ENCODE data around the gene CAMKMT. TPM values are rescaled to one million over a fixed set of nuclear protein-coding genes. Genes with fewer than 3 reads are reported as not detected.

The CAMKMT gene
- total RNA-seq, 1 experiment from 2014 or later: 2.7 TPM

- ChIA-PET CTCF (no interaction called here), POLR2A (ENCODE audit: unreplicated experiment) (no interaction called here)
- H2AFZ ChIP-seq (ENCODE audit: low read length): no peak overlapping the region
- H3K36me3 ChIP-seq (ENCODE audit: low read depth, low read length): no peaks in the 10 kb centered on the region
- DNase-seq (no peak), ATAC-seq (no peak)
- H3K9me2 ChIP-seq (replicated peaks; ENCODE audit: low read length): no peaks in the 10 kb centered on the region
- TF ChIP-seq CTCF (conservative IDR thresholded peaks at IDR 0.05; ENCODE audit: low read depth, low read length): no peak
- no peak for TF ChIP-seq EZH2 (IDR thresholded peaks at IDR 0.05; ENCODE audit: low read length, unreplicated experiment)
- no peak for TF ChIP-seq EZH2phosphoT487 (IDR thresholded peaks at IDR 0.05; ENCODE audit: borderline replicate concordance, low read length)
- H3K27ac ChIP-seq (ENCODE audit: low read length): no peak overlapping the region
- H3K4me2 ChIP-seq (ENCODE audit: low read length): no peak overlapping the region
- H3K27me3 ChIP-seq (ENCODE audit: low read length): no peaks in the 10 kb centered on the region
- BruUV-seq (replicated peaks): no TSS peak
- H3K79me2 ChIP-seq (ENCODE audit: low read length): no peaks in the 10 kb centered on the region
- intact Hi-C loops (cut with micrococcal nuclease): no loop called here
- H3K9ac ChIP-seq (ENCODE audit: low read length): no peak overlapping the region
- peaks cover 9% of the 10 kb centered on the region for H3K4me1 ChIP-seq (ENCODE audit: insufficient read depth, low read length)
- H4K20me1 ChIP-seq (ENCODE audit: low read length): no peaks in the 10 kb centered on the region
- no peaks in the 10 kb centered on the region for H3K9me3 ChIP-seq (ENCODE audit: low read length)
- no peaks in the 10 kb centered on the region for H3F3A ChIP-seq (ENCODE audit: low read length, unreplicated experiment)
- H3K4me3 ChIP-seq (ENCODE audit: low read length): no peak overlapping the region
These were observed 401.6 kb downstream of the CAMKMT start for GRCh38 chr2:44763275-44763782.

GRCh38 chr2:44766220-44766619, 404.5 kb downstream of the CAMKMT start:
- no peaks in the 10 kb centered on the region for H3K9me3 ChIP-seq (ENCODE audit: low read length)
- no peak overlapping the region for H2AFZ ChIP-seq (ENCODE audit: low read length)
- ChIA-PET POLR2A (ENCODE audit: unreplicated experiment) (no interaction called here), CTCF (no interaction called here)
- H3K36me3 ChIP-seq (ENCODE audit: low read depth, low read length): no peaks in the 10 kb centered on the region
- H4K20me1 ChIP-seq (ENCODE audit: low read length): no peaks in the 10 kb centered on the region
- H3K79me2 ChIP-seq (ENCODE audit: low read length): no peaks in the 10 kb centered on the region
- no peak overlapping the region for H3K27ac ChIP-seq (ENCODE audit: low read length)
- no peak overlapping the region for H3K9ac ChIP-seq (ENCODE audit: low read length)
- BruUV-seq (replicated peaks): no TSS peak
- H3K4me3 ChIP-seq (ENCODE audit: low read length): no peak overlapping the region
- no peaks in the 10 kb centered on the region for H3K27me3 ChIP-seq (ENCODE audit: low read length)
- H3F3A ChIP-seq (ENCODE audit: low read length, unreplicated experiment): no peaks in the 10 kb centered on the region
- intact Hi-C loops (cut with micrococcal nuclease): no loop called here
- DNase-seq (no peak), ATAC-seq (no peak)
- no peak overlapping the region for H3K4me2 ChIP-seq (ENCODE audit: low read length)
- TF ChIP-seq EZH2phosphoT487 (IDR thresholded peaks at IDR 0.05; ENCODE audit: borderline replicate concordance, low read length) (no peak), CTCF (conservative IDR thresholded peaks at IDR 0.05; ENCODE audit: low read depth, low read length) (no peak), EZH2 (IDR thresholded peaks at IDR 0.05; ENCODE audit: low read length, unreplicated experiment) (no peak)
- H3K9me2 ChIP-seq (replicated peaks; ENCODE audit: low read length): no peaks in the 10 kb centered on the region
- H3K4me1 ChIP-seq (ENCODE audit: insufficient read depth, low read length): no peaks in the 10 kb centered on the region

- H3K27ac ChIP-seq (ENCODE audit: low read length): no peak overlapping the region
- H3K27me3 ChIP-seq (ENCODE audit: low read length): no peaks in the 10 kb centered on the region
- TF ChIP-seq EZH2 (IDR thresholded peaks at IDR 0.05; ENCODE audit: low read length, unreplicated experiment): no peak
- no peak for TF ChIP-seq EZH2phosphoT487 (IDR thresholded peaks at IDR 0.05; ENCODE audit: borderline replicate concordance, low read length)
- TF ChIP-seq CTCF (conservative IDR thresholded peaks at IDR 0.05; ENCODE audit: low read depth, low read length): no peak
- BruUV-seq (replicated peaks): no TSS peak
- intact Hi-C loops (cut with micrococcal nuclease): no loop called here
- no peak overlapping the region for H3K4me3 ChIP-seq (ENCODE audit: low read length)
- H3F3A ChIP-seq (ENCODE audit: low read length, unreplicated experiment): no peaks in the 10 kb centered on the region
- ATAC-seq: no peak
- DNase-seq: no peak
- no peaks in the 10 kb centered on the region for H3K36me3 ChIP-seq (ENCODE audit: low read depth, low read length)
- no peaks in the 10 kb centered on the region for H4K20me1 ChIP-seq (ENCODE audit: low read length)
- H3K9me2 ChIP-seq (replicated peaks; ENCODE audit: low read length): no peaks in the 10 kb centered on the region
- no peaks in the 10 kb centered on the region for H3K4me1 ChIP-seq (ENCODE audit: insufficient read depth, low read length)
- H2AFZ ChIP-seq (ENCODE audit: low read length): no peak overlapping the region
- H3K4me2 ChIP-seq (ENCODE audit: low read length): no peak overlapping the region
- no peak overlapping the region for H3K9ac ChIP-seq (ENCODE audit: low read length)
- ChIA-PET POLR2A (ENCODE audit: unreplicated experiment) (interaction anchor here (0.5 kb wide), 1 partner anchor 19 kb away, joined by 5 read pairs; no protein-coding TSS in a partner anchor), CTCF (no interaction called here)
- H3K9me3 ChIP-seq (ENCODE audit: low read length): no peaks in the 10 kb centered on the region
- H3K79me2 ChIP-seq (ENCODE audit: low read length): no peaks in the 10 kb centered on the region
These were observed 405.0 kb downstream of the CAMKMT start for GRCh38 chr2:44766777-44767176.

All from PC-3 (cell line).